HG03064 (cell line): ENCODE results near the gene LINC00632.
"Not testable (repeated sequence)": the region's sequence is repeated elsewhere in the genome, so short reads cannot be mapped to it uniquely, and the experiment has no call there.

ENCODE experiments used
- ATAC-seq: cut with Tn5 transposase; IDR thresholded peaks from one replicate; pipeline ENCODE4 v1.9.1; 2021; ENCODE audit warnings: low read depth; ENCODE audit not compliant: unreplicated experiment

Gene LINC00632

DNA sequence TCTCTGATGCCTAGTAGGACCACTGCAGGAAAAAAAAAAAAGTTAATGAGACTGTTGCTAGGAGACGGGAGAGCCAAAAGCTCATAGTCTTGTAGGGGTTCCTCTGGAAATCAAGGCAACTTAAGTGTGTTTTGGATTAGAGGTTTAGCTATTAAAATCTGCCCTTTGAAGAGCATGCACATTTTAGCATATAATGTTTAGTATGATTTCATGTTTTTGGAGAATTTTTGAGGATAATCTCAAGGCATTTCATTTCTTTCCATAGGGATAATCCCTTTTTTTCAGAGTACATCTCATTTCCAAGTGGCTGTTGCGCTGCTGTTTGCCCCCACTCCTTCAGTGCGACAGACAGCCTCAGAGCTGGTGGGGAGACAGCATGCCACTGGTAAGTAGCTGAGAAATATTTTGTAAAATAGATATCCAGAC, at the start of gene LINC00632:
LINC00632 (plus strand) TSS at position 339 of the 426 bp plus-strand sequence.
- ATAC-seq, result no peak

DNA sequence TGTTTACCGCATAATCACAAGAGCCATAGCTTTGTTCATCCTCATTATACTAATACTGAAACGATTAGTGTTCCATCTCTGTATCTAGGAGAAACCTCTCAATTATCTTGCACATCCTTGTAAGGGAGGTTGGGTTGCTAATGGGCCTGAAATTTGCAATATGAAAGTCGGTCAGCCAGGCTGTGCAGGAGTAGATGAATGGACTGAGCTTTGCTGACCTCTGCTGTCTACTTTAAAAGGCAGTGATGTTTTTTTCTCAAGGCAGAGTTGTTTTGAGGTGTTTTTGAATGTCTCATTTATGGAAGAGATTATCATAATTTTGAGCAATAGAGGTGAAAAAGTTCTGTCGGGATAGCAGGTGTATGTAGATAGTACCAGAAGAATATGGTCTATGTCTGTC, 47.9 kb upstream of the LINC00632 start:
- no peak for ATAC-seq

DNA sequence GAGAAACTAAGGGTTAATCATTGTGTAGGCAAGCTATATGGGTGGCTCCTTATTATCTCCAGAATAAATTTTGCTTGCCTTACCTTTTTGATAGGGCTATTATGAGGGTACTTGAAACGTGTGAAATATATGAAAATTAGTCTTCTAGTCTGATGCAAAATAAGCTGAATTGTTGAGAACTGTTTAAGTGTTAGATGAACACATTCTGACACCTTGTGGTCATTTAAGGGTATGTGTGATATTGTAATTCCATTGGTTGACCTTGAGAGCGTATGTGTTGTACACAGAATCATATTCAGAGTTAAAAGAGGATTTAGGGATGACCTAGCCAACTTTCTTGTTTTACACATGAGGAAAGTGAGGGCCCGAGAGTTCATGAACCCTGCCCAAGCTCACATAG, 44.6 kb upstream of the LINC00632 start:
- no peak for ATAC-seq

DNA sequence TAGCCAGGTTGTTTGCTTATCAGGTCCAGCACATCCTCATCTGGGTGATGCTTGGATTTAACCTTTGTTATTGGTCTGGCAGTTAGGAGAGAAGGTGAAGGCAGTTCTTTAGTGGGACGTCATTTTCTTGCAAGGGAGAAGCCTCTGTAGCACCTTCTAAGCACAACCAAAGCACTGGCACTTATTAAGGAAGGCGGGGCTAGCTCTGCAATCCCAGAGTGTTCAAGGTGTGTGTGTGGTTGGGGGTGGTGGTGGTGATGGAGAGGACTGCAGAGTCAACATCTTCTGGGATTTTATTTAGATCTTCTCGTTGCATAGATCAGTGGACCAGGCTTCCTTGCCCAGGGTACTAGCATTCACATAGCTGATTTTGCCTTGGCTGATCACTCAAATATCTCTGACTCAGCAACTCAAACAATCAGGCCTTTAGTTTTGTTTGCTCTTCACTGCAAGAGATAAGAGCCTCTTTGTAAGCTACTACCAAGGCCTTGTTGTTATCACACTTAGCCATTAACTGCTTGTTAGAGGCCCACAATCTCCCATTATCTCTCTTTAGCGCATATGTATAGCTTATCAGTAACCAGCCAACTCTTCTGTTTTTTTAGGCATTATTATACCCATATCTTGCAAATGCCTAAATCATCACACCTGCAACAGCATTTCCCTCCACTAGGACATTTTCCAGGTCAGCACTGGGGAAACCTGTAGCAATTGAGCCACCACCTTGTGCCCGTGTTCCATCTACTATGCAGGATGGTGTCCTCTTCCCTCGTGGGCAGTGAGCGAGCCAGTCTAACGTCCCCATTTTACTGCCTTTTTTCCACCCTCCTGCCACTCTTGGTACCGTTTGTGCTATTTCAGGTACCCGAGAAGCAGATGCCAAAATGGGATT, 36.5 kb upstream of the LINC00632 start:
- ATAC-seq, result no peak

DNA sequence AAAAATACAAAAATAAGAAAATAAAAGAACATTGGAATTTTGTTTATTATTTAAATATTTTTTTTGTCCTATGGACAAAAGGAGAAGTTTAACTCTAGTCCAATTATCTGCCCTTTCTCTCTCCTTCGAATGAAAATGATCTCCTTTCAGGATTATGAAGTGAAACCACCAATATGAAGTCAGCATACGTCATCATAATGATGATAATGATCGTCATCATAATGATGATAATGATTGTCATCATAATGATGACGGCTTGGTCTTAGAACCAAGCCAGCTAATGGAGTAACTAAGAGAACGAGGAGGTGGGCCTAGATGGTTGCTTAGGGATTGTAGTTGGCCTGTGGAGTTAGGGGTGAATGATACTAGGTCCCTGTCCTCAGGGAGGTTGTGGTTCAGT, 21.9 kb upstream of the LINC00632 start:
- ATAC-seq, result no peak

DNA sequence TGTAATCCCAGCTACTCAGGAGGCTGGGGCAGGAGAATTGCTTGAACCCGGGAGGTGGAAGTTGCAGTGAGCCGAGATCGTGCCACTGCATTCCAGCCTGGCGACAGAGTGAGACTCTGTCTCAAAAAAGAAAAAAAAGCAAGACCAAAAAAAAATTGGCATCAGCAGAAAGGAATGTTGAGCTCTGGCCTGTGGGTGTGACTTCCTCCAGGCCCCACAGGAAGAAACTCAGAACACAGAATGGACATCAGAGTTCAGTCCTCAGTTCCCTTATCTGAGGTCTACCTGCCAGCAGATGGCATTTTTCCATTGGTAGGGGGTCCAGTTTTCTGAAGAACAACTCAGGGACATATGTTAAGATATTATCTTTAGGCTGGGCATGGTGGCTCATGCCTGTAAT, 18.0 kb upstream of the LINC00632 start:
- ATAC-seq, result not testable (repeated sequence)

DNA sequence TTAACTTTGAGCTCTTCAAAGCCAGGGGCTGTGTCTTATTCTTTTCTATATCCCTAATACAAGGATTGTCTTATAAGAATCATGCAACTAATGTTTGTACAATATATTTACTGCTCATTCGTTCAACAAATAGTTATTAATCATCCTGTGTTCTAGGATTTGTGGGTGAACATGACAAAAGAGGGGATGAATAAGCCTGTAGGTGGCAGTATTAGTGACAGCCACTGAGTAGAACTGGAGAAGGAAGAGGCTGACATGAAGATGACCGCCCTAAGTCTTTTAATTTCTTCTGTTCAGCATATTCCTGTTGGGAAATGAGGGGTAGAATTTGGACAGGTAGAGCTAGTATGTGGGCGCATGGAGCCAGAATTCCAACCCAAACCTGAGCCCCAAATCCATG, 11.9 kb upstream of the LINC00632 start:
- ATAC-seq, result no peak

DNA sequence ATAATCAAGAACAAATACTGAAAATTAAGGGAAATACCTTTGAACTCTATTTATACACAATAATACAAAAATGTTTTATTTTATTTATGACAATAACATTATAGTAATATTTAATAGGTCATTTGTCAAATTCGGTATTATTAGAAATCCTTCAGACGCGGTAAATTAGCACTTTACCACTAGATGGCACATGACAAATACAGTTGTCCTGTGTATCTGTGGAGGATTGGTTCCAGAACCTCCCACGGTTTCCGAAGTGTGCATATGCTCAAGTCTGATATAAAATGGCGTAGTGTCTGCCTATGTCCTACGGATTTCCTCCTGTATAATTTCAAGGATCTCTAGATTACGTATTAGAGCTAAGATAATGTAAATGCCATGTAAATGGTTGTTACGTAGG, 8.1 kb upstream of the LINC00632 start:
- ATAC-seq, result no peak

DNA sequence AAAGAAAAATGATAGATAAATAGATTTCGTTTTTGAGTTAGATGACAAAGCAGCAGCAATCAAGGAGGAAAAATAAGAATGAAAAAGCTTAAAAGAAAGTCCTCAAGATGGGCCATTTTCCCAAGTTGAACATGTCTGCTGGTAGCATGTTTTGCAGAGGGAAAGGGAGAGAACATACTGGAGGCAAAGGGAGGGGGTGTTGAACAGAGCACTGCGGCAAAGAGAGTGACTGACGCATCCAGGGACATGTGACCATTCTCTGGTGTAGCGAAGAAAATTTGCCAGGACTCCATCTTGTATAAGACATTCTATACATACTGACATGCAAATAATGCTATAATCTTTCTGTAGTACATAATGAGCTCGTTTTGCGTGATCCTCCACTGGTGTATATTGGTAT, 1.2 kb downstream of the LINC00632 start:
- no peak for ATAC-seq

DNA sequence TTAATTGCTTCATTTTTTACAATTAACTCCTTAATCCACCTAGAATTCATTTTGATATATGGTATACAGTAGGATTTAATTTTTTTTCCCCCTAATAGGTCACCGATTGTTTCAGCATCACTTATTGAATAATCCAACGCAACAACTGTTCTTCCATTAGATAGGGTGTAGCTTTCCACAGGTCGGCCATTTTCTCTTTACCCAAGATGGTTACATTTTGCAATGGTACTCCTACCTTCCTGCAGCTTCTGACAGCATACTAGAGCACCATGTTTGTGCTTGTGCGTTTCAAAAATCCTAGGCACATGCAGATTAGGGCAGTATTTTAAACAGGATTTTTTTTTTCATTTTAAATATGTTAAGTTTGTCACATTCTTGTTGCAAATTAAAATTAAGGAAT, 2.3 kb downstream of the LINC00632 start:
- ATAC-seq, result no peak

DNA sequence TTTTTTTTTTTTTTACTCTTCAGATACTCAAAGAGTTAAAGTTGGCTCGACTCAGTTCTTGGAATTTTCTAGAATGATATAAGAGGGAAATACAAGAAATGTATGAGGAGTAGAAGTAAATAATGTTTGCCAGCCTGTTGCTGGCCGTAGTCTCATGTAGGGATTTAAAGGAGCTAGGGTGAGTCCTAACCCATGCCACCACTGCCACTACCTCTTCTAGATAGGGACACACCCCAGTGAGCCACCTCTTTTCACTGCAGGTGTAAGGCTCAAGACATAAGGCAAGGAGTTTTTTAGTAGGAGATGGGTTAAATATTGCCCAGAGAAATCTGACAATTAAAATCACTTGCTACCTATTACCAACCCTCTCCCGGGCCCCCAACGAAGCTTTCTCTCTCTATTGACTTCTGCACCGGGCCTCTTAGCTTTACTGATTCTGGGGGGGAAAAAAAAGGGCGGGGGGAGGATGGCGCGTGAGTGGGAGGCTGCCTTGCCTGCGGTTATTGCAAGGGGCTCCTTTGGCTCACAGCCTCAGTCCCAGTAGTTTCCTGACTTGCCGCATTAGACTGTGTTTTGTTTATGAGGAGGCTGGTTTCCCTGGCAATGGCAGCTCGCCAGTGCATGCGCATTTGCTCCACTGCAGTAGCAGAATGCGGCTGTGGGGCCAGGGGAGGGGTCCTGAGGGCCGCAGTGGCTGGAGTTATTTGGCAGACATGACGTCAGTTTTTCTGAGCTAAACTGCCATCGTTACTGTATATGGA, 3.0 kb downstream of the LINC00632 start:
- no peak for ATAC-seq

DNA sequence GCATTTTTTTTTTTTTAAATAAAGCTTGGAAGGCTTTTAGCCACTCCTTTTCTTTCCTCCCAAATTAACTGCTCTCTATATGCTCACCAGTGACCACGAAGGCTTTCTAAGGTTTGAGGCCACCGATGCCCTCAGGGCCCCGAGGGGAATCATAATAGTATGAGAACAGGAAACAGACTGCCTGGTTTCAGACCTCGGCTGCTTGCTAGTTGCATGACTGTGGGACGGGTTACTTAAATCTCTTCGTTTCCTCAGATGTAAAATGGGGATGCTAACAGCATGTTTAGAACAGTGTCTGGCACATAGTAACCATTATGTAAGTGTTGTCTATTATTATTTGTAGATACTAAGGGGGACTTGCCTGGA, 3.6 kb downstream of the LINC00632 start:
- ATAC-seq, result no peak

DNA sequence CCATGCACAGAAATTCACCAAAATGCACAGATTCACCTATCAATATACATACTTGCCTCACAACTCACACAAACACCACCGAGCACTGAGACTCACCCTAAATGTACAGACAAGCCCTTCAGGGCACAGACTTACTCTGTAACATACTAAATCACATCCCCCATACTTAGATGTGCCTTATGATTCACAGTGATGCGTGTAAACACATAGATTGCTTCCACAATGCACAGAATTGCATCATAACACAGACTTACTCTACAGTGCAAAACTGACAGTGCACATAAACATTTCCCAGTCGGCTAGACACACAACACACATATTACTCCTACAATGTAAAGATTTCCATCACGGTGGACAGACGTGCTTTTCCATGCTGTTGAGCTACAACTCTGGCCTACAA, 6.2 kb downstream of the LINC00632 start:
- no peak for ATAC-seq

DNA sequence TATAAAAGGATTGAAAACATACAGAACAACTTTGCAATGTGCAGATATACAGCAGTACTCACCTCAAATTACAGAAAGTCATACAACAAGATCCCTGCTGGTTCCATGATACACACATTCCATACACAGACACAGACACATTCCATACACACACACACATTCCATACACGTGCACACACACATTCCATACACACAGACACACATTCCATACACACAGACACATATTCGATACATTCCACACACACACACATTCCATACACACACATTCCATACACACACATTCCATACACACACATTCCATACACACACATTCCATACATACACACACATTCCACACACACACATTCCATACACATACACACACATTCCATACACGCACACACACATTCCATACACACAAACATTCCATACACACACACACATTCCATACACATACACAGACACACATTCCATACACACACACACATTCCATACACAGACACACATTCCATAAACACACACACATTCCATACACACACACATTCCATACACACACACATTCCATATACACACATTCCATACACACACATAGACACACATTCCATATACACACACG, 13.7 kb downstream of the LINC00632 start:
- no peak for ATAC-seq

DNA sequence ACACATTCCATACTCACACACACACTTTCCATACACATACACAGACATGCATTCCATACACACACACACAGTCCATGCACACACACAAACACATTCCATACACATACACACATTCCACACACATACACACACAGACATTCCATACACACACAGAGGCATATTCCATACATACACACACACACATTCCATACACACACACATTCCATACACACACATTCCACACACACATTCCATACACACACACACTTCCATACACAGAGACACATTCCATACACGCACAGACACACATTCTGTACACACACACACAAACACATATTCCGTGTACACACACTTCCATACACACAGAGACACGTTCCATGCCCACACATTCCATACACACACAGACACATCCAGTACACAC, 14.8 kb downstream of the LINC00632 start:
- ATAC-seq, result no peak

DNA sequence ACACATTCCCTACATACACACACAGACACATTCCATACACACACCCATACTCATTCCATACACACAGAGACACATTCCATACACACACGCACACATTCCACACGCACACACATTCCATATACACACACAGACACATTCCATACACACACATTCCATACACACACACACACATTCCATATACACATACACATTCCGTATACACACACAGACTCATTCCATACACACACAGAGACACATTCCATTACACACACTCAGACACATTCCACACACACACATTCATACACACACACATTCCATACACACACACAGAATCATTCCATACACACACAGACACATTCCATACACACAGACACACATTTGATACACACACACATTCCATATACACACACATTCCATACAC, 15.2 kb downstream of the LINC00632 start:
- ATAC-seq, result no peak

DNA sequence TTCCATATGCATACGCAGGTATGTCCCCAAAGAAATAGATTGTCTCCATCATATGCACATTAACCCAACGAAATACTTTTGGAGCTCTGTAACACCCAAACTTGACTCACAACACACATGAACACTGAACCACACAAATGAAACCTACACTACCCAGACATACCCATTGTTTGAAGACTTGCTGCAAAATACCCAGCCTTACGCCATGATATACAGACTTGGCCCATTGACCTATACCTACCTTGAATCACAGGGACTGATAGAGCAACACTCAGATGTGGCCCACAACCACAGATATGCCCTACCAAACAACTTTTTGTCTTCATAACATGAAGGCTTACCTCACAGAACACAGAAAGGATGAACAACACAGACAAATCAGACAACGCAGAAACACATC, 15.9 kb downstream of the LINC00632 start:
- no peak for ATAC-seq

DNA sequence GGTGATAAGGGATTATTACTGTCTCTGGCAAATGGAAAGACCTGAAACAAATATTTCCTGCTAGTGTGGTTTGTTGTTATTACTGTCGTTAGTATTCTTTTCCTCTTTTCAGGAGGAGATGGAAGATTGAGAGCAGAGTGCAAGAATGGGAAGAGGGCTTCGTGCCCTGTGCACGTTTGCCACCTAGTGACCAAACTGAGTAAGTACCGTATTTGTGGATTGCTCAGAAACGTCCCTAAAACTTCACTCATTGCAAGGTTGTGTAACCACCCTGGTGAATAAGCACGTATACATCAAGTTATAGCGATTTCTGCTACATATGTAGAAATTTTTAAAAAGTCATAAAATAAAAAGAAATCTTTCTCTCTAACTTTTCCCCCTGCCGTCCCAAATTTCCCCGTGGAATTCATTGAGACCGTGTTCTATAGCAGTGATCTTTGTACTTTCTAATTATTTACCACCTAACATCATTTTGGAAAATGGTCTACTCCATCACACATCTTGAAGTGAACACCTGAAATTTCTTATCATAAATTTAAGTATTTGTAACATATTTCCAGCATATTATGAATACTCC, 24.3 kb downstream of the LINC00632 start:
- ATAC-seq, result peak; percentile 79

DNA sequence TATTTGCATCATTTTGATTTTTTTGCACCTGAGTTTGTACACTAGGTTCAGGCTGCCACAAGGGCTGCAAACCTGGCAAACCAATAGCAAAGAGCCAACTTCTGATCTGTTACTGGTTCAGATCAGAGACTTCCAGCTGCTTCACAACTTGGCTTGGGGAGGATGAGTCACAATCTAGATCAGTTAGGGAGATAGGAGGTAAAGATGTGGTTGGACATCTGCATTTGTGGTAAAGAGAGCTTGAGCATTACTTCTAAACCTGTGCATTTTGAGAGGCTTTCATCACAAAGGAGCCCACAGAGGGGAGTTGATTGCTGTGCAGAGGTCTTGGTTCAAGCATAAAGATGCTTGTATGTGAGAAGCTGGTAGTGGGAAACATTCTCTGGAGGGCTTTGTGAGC, 34.5 kb downstream of the LINC00632 start:
- no peak for ATAC-seq

DNA sequence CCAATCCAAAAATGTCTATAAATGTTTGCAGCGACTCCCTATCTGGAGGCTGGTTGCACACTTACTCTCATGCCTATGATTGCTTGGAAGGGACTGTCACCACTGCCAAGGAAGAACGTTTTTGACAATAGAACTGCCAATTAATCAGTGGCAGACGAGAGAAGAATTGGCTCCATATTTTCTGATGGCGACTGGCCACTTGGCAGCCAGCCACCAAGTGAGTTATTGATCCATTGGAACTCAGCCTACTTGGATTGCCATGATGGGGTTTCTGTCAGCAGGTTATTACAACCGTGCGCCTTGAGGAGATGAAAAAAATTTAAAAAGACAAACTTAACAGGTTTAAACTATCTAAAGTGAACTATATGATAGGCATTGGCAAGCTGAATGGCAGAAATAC, 47.4 kb downstream of the LINC00632 start:
- ATAC-seq, result no peak

DNA sequence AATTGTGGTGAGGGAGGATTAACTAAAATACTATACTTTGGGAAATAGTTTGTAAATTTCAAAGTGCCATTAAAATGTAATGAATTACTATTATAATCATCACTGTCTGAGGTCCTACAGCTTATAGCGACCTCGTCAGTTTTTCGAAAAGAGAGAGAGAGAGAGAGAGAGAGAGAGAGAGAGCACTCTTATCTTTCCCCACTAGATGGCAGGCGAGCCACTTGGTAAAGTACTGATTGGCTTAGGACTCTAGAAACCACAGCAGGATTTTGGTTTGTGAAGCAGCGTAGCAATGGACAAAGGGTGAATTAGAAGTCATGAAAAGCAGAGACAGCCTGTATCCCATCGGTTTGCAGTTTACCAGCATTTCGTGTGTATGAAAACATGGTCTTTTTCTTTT, 52.5 kb downstream of the LINC00632 start:
- peak; percentile 72 for ATAC-seq
